SK-N-SH (cell line): ENCODE measurements around the gene PIGK. TPM values are rescaled to one million over a fixed set of nuclear protein-coding genes. Genes with fewer than 3 reads are reported as not detected.

Experiments
- CTCF ChIA-PET: fragments of 300-600, 350-600 bp; formaldehyde crosslinking; extraction: SDS; loops from one replicate; lab custom pipeline; 2021; lab: Yijun Ruan, JAX
- POLR2A ChIA-PET: fragments of 350-600 bp; sonication (Branson Sonifier 250); formaldehyde crosslinking; extraction: SDS; loops from one replicate; lab custom pipeline; 2020; ENCODE audit warnings: antibody characterized with exemption, inconsistent platforms; lab: Yijun Ruan, JAX
- DNase-seq: peaks from one replicate; pipeline ENCODE4 v3.0.0; 2012
- H2AFZ ChIP-seq: fragments of 200-600 bp; sonication (generic); 2 replicates; pipeline ENCODE4 v1.8.1; 2016; ENCODE audit warnings: antibody characterized with exemption, mild to moderate bottlenecking, low read depth
- H3F3A ChIP-seq: fragments of 200-600 bp; sonication (generic); replicated peaks from 2 replicates; pipeline ENCODE3; 2016; ENCODE audit warnings: antibody characterized with exemption, mild to moderate bottlenecking; ENCODE audit not compliant: insufficient read depth
- H3K27ac ChIP-seq, 2 experiments: fragments of 200-500 bp in 1 of 2; fragments of 200-600 bp in 1 of 2; sonication (Bioruptor generic) in 1 of 2; sonication (generic), shearing (Covaris generic) in 1 of 2; 2 replicates each; pipeline versions ENCODE4 v1.5.1 to v1.6.1; 2014 to 2016; ENCODE audit warnings: low read depth in 2 of 2, inconsistent platforms in 1 of 2, low read length in 1 of 2, mild to moderate bottlenecking in 1 of 2, mixed read lengths in 1 of 2
- H3K27me3 ChIP-seq: fragments of 200-600 bp; sonication (generic), shearing (Covaris generic); 2 replicates; pipeline ENCODE4 v1.6.1; 2016; ENCODE audit warnings: mixed run types; ENCODE audit not compliant: insufficient read depth
- H3K36me3 ChIP-seq, 2 experiments: fragments of 200-500 bp in 1 of 2; fragments of 200-600 bp in 1 of 2; sonication (Bioruptor generic) in 1 of 2; sonication (generic) in 1 of 2; replicated peaks in 1 of 2; 2 replicates each; pipeline versions ENCODE3 to v1.5.1; 2014 to 2016; ENCODE audit warnings: low read length in 1 of 2, mild to moderate bottlenecking in 1 of 2; ENCODE audit not compliant: insufficient read depth in 2 of 2, control insufficient read depth in 1 of 2
- H3K4me1 ChIP-seq, 2 experiments: fragments of 200-500 bp in 1 of 2; fragments of 200-600 bp in 1 of 2; sonication (Bioruptor generic) in 1 of 2; sonication (generic), shearing (Covaris generic) in 1 of 2; 2 replicates each; pipeline versions ENCODE4 v1.5.1 to v1.6.1; 2014 to 2016; ENCODE audit warnings: low read depth in 1 of 2, low read length in 1 of 2, mixed run types in 1 of 2; ENCODE audit not compliant: insufficient read depth in 2 of 2, control insufficient read depth in 1 of 2
- H3K4me2 ChIP-seq: fragments of 200-600 bp; sonication (generic), shearing (Covaris generic); 2 replicates; pipeline ENCODE4 v1.6.1; 2017; ENCODE audit warnings: mixed run types
- H3K4me3 ChIP-seq, 2 experiments: fragments of 200-500 bp in 1 of 2; fragments of 200-600 bp in 1 of 2; sonication (Bioruptor generic) in 1 of 2; sonication (generic), shearing (Covaris generic) in 1 of 2; 2 replicates each; pipeline versions ENCODE4 v1.5.1 to v1.8.1; 2014 to 2016; ENCODE audit warnings: low read depth in 2 of 2, inconsistent platforms in 1 of 2, low read length in 1 of 2, mild to moderate bottlenecking in 1 of 2, mixed read lengths in 1 of 2, moderate library complexity in 1 of 2
- H3K79me2 ChIP-seq: fragments of 200-600 bp; sonication (generic); 2 replicates; pipeline ENCODE4 v1.8.1; 2017; ENCODE audit warnings: mild to moderate bottlenecking; ENCODE audit not compliant: insufficient read depth
- H3K9ac ChIP-seq: fragments of 200-600 bp; sonication (generic); 2 replicates; pipeline ENCODE4 v1.6.1; 2017; ENCODE audit warnings: mixed run types
- H3K9me2 ChIP-seq: fragments of 200-600 bp; sonication (generic); 2 replicates; pipeline ENCODE4 v1.6.1; 2017; ENCODE audit warnings: mixed run types
- H3K9me3 ChIP-seq: fragments of 200-600 bp; sonication (generic); 2 replicates; pipeline ENCODE4 v1.6.1; 2017; ENCODE audit warnings: mixed run types, mild to moderate bottlenecking, moderate library complexity
- H4K20me1 ChIP-seq: fragments of 200-600 bp; sonication (generic); 2 replicates; pipeline ENCODE4 v1.6.1; 2017; ENCODE audit warnings: mild to moderate bottlenecking, mixed run types; ENCODE audit not compliant: insufficient read depth
- CHD2 ChIP-seq: fragments of 150-350 bp; IDR thresholded peaks from 2 replicates; pipeline ENCODE4 v1.6.1; 2018; ENCODE audit warnings: low read length; ENCODE audit not compliant: partially characterized antibody
- ELF1 ChIP-seq: IDR thresholded peaks from 2 replicates; pipeline ENCODE4 v1.4.0; 2012
- EP300 ChIP-seq, 2 experiments: IDR thresholded peaks; 2 replicates each; pipeline versions ENCODE4 v1.4.0 to v1.6.1; 2012; ENCODE audit warnings: borderline replicate concordance in 1 of 2, low read depth in 1 of 2, low read length in 1 of 2
- FOXM1 ChIP-seq: IDR thresholded peaks from 2 replicates; pipeline ENCODE4 v1.4.0; 2012; ENCODE audit warnings: low read depth, mild to moderate bottlenecking
- GABPA ChIP-seq: IDR thresholded peaks from 2 replicates; pipeline ENCODE4 v1.4.0; 2012; ENCODE audit warnings: low read depth, mild to moderate bottlenecking
- GATA2 ChIP-seq: sonication (generic); formaldehyde crosslinking; IDR thresholded peaks from 2 replicates; pipeline ENCODE4 v1.5.0; 2020; ENCODE audit warnings: mild to moderate bottlenecking, missing genetic modification reagents
- IRF3 ChIP-seq: fragments of 150-350 bp; IDR thresholded peaks from 2 replicates; pipeline ENCODE4 v1.6.1; 2016; ENCODE audit warnings: mild to moderate bottlenecking, low read depth, low read length
- MAX ChIP-seq: IDR thresholded peaks from 2 replicates; pipeline ENCODE4 v1.4.0; 2012; ENCODE audit warnings: low read depth
- MXI1 ChIP-seq: IDR thresholded peaks from 2 replicates; pipeline ENCODE4 v1.6.1; 2012; ENCODE audit warnings: mild to moderate bottlenecking, low read depth, low read length, improper control_type of control experiment
- NRF1 ChIP-seq: IDR thresholded peaks from 2 replicates; pipeline ENCODE4 v1.6.1; 2012; ENCODE audit warnings: low read depth, mild to moderate bottlenecking, low read length
- POLR2AphosphoS5 ChIP-seq: IDR thresholded peaks from 2 replicates; pipeline ENCODE4 v1.6.1; 2012; ENCODE audit warnings: low read depth, low read length
- RAD21 ChIP-seq: IDR thresholded peaks from 2 replicates; pipeline ENCODE4 v1.6.1; 2012; ENCODE audit warnings: mild to moderate bottlenecking, low read length
- RXRA ChIP-seq: IDR thresholded peaks from 2 replicates; pipeline ENCODE4 v1.4.0; 2012; ENCODE audit warnings: low read depth, mild to moderate bottlenecking, borderline replicate concordance
- SIN3A ChIP-seq: IDR thresholded peaks from 2 replicates; pipeline ENCODE4 v1.6.1; 2012; ENCODE audit warnings: low read depth, mild to moderate bottlenecking, low read length, moderate library complexity, borderline replicate concordance
- SMC3 ChIP-seq: IDR thresholded peaks from 2 replicates; pipeline ENCODE4 v1.6.1; 2012; ENCODE audit warnings: low read depth, low read length, improper control_type of control experiment
- TAF1 ChIP-seq: IDR thresholded peaks from 2 replicates; pipeline ENCODE4 v1.6.1; 2012; ENCODE audit warnings: low read depth, mild to moderate bottlenecking, low read length, moderate library complexity, borderline replicate concordance
- TCF12 ChIP-seq: IDR thresholded peaks from 2 replicates; pipeline ENCODE4 v1.4.0; 2012
- TEAD4 ChIP-seq: IDR thresholded peaks from 2 replicates; pipeline ENCODE4 v1.4.0; 2012; ENCODE audit warnings: mild to moderate bottlenecking, borderline replicate concordance; ENCODE audit not compliant: insufficient read depth
- YY1 ChIP-seq: IDR thresholded peaks from 2 replicates; pipeline ENCODE4 v1.4.0; 2012; ENCODE audit warnings: low read depth, mild to moderate bottlenecking
- ZBTB33 ChIP-seq: IDR thresholded peaks from 2 replicates; pipeline ENCODE4 v1.4.0; 2012; ENCODE audit warnings: low read depth, borderline replicate concordance
- WGBS: methylation state at CpG from one replicate; pipeline ENCODE4 v1.1.6; 2017; ENCODE audit warnings: low lambda C conversion rate; 5-methylcytosine and 5-hydroxymethylcytosine counted together
- polyA plus RNA-seq, 3 experiments: library from polyadenylated mRNA; depleted of rRNA; stranded (reverse); fragments of >200 nt; gene quantifications; 2 replicates each; pipeline ENCODE4 v1.2.3, GENCODE V29; 2012

Gene PIGK
- polyA plus RNA-seq, 1 of the 3 experiments (the other 2 are of a cell fraction) = 11.5 TPM

GRCh38 chr1:77081834-77082233, 137.4 kb downstream of the PIGK start:
- H2AFZ ChIP-seq = no peak overlapping the region
- CTCF ChIA-PET = interaction anchor here (1.0 kb wide), 1 partner anchor 33 kb away, joined by 3 read pairs; no protein-coding TSS in a partner anchor

GRCh38 chr1:77076759-77077158, 142.5 kb downstream of the PIGK start:
- H3K4me2 ChIP-seq = no peak overlapping the region
- ChIA-PET POLR2A (no interaction called here), CTCF (interaction anchor here (1.0 kb wide), 1 partner anchor 17 kb away, joined by 3 read pairs; no protein-coding TSS in a partner anchor)
- no peaks in the 10 kb centered on the region for H3K4me1 ChIP-seq
- H3K36me3 ChIP-seq = peaks cover under 1 to 4% of the 10 kb centered on the region in 2 experiments
- no peaks in the 10 kb centered on the region for H3K79me2 ChIP-seq
- H3K9ac ChIP-seq = no peak overlapping the region
- H4K20me1 ChIP-seq = no peaks in the 10 kb centered on the region
- no peak for DNase-seq
- H3K9me2 ChIP-seq = no peaks in the 10 kb centered on the region
- no peak overlapping the region for H3K4me3 ChIP-seq
- no peak overlapping the region for H2AFZ ChIP-seq
- no peak overlapping the region for H3K27ac ChIP-seq
- no peaks in the 10 kb centered on the region for H3K27me3 ChIP-seq
- H3K9me3 ChIP-seq = no peaks in the 10 kb centered on the region
- WGBS = 92% methylated on average over 2 of the region's 2 CpGs
- no peak for TF ChIP-seq SMC3
- H3F3A ChIP-seq = no peaks in the 10 kb centered on the region

More at GRCh38 chr1:77081834-77082233, 137.4 kb downstream of the PIGK start:
- Histone ChIP-seq H3K4me3 (no peak overlapping the region), H3K27ac (no peak overlapping the region), H4K20me1 (no peaks in the 10 kb centered on the region), H3F3A (no peaks in the 10 kb centered on the region), H3K36me3 (no peaks in the 10 kb centered on the region), H3K9me2 (no peaks in the 10 kb centered on the region), H3K4me2 (no peak overlapping the region), H3K4me1 (no peaks in the 10 kb centered on the region), H3K9ac (no peak overlapping the region), H3K9me3 (no peaks in the 10 kb centered on the region), H3K79me2 (no peaks in the 10 kb centered on the region), H3K27me3 (no peaks in the 10 kb centered on the region)
- no peak for TF ChIP-seq IRF3
- no peak for TF ChIP-seq RXRA
- TF ChIP-seq CHD2 = no peak
- no peak for TF ChIP-seq MAX
- TF ChIP-seq EP300 (IDR thresholded peaks at IDR 0.05; ENCODE audit: borderline replicate concordance in 1 of 2, low read depth in 1 of 2, low read length in 1 of 2) = no peak
- TF ChIP-seq POLR2AphosphoS5 = no peak
- POLR2A ChIA-PET = no interaction called here
- DNase-seq = no peak
- WGBS = 84% methylated on average over 4 of the region's 4 CpGs

DNA sequence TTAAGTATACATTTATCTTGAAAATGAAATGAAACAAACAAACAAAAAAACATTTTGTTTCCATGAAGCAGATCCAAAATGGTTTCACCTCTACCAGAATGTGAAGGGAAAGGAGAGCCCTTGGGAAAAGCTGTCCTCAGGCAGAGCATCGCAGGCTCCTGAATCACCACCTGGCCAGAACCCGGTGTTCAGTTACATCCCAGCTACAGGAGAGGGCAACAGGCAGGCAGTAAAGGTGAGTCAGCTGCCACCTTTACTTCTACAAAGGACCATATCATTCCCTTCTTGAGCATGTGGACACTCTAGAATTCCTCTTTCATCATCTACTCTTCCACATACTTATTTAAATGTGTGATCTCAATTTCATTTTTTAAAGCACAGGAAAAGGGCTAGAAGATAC, 151.2 kb downstream of the PIGK start:
- no peak overlapping the region for H3K27ac ChIP-seq

More for the DNA sequence above, 151.2 kb downstream of the PIGK start:
- Histone ChIP-seq H3K4me1 (no peaks in the 10 kb centered on the region), H3K4me3 (no peak overlapping the region), H3F3A (no peaks in the 10 kb centered on the region), H3K4me2 (no peak overlapping the region), H3K36me3 (peaks cover 1 to 13% of the 10 kb centered on the region in 2 experiments), H3K9me3 (no peaks in the 10 kb centered on the region), H3K27me3 (no peaks in the 10 kb centered on the region), H3K9ac (no peak overlapping the region), H2AFZ (no peak overlapping the region), H3K79me2 (no peaks in the 10 kb centered on the region), H4K20me1 (no peaks in the 10 kb centered on the region), H3K9me2 (no peaks in the 10 kb centered on the region)
- no peak for TF ChIP-seq MXI1
- TF ChIP-seq FOXM1 = no peak
- no peak for TF ChIP-seq SIN3A
- no peak for TF ChIP-seq GABPA
- no peak for TF ChIP-seq NRF1
- no peak for TF ChIP-seq GATA2
- no peak for TF ChIP-seq RAD21
- no peak for TF ChIP-seq ELF1
- TF ChIP-seq ZBTB33 = no peak
- no peak for TF ChIP-seq SMC3
- TF ChIP-seq TEAD4 = no peak
- TF ChIP-seq YY1 = no peak
- no peak for TF ChIP-seq RXRA
- no peak for TF ChIP-seq TAF1
- no peak for TF ChIP-seq POLR2AphosphoS5
- TF ChIP-seq EP300 (IDR thresholded peaks at IDR 0.05; ENCODE audit: borderline replicate concordance in 1 of 2, low read depth in 1 of 2, low read length in 1 of 2) = no peak
- TF ChIP-seq TCF12 = no peak
- POLR2A ChIA-PET = no interaction called here
- CTCF ChIA-PET = no interaction called here
- no peak for DNase-seq
- WGBS = 84% methylated on average over 2 of the region's 2 CpGs
